ENCODE measurements around the gene DONSON.

The DONSON gene

DNA sequence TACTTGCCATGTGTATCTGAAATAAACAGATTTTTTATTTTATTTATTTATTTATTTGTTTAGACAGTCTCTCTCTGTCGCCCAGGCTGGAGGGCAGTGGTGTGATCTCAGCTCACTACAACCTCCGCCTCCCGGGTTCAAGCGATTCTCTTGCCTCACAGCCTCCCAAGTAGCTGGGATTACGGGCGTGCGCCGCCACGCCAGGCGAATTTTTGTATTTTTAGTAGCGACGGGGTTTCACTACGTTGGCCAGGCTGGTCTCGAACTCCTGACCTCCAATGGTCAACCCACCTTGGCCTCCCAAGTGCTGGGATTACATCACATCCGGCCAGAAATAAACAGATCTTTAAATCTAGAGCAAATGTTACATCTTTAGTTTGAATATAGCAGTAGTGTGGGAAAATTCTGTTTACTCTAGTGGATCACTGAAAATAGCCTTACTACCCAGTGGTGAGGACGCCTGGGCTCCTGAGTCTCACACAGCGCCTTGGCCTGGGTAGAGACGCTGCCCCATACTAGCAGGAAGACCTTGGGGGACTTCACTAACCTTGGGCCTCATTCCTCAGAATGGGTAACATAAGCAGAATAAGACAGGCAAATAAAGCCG, 47.3 kb downstream of the DONSON start:
- peak; percentile 33 for DNase-seq

DNA sequence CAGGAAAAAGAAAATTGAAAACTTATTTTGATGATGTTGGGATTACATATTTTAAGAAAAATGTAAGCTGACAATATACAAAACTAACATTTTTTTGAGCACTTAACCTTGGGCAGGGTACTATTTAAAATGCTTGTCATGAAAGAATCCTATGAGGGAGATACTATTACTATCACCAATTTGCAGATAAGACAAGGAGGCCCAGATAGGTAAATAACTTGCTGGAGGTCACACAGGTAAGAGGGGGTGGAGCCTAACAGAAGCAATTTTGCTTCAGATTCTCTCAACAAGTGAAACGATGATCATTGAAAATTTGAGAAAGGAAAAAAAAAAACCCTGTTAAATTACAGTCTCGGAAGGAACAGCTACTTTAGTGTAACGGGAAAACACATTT, 47.8 kb downstream of the DONSON start:
- no peak for DNase-seq

DNA sequence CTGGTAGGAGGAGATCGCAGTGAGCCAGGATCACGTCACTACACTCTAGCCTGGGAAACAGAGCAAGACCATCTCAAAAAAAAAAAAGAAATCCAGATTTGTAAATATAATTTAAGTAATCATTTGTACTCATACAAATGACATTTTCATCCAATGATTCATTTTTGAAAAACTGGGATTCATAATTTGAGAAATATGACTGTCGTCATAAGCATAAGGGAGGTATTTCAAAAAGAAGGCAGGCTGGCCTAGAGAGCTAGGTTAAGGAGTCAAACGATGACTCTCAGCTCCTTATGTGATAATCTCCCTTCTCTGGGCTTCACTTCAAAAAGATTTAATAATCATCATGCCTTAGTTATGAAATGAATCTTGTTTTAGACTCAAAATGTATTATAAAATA, 48.9 kb downstream of the DONSON start:
- no peak for DNase-seq

DNA sequence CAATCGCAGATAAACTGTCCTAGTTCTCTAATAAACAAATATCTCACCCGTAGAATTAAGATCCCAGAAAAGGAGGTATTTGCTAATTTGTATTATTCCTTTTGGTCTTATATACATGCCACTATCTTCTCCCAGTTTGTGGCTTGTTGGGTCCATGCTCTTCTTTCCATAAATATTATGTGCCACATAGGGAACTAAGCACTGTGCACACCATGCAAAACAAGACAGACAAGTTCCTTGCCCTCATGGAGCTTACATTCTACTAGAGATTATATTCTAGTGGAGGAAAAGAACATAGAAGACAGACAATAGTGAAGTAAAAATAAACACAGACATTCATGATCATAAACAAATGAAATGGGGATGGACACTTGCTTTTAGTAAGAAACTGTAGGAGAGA, 51.3 kb downstream of the DONSON start:
- DNase-seq = no peak

DNA sequence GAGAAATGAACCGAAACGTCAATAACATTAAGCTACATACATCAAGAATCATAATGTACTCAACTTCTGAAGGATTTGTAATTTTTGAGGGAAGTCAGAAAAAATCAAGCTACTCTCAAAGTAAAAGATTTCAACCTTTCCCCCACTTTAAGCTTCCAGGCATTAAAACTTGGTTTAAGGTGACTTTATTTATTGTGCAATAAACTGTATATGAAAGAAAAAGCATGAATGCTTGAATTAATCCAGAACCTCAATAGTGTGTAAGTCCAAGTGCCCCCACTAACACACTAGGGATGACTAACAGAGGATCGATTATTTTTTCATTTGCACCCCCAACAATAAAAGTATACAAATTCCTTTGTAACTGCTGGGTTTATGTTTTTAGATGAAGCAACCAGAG, 57.5 kb downstream of the DONSON start:
- no peak for DNase-seq

Measured in DMS79 treated with DMSO at 0.1 percent for 48 hours (cell line).